WI38 (cell line): ENCODE data around the gene PTBP3.

Experiments
- H3K4me3 ChIP-seq: 2 replicates; pipeline ENCODE4 v1.5.1; 2011; ENCODE audit warnings: low read depth, mild to moderate bottlenecking, control low read depth, low read length
- TF ChIP-seq, protein P1 (sequence below): IDR thresholded peaks from 2 replicates; pipeline ENCODE4 v1.5.1; 2012; ENCODE audit warnings: low read depth, mild to moderate bottlenecking, control low read depth, low read length

Gene PTBP3, protein sequence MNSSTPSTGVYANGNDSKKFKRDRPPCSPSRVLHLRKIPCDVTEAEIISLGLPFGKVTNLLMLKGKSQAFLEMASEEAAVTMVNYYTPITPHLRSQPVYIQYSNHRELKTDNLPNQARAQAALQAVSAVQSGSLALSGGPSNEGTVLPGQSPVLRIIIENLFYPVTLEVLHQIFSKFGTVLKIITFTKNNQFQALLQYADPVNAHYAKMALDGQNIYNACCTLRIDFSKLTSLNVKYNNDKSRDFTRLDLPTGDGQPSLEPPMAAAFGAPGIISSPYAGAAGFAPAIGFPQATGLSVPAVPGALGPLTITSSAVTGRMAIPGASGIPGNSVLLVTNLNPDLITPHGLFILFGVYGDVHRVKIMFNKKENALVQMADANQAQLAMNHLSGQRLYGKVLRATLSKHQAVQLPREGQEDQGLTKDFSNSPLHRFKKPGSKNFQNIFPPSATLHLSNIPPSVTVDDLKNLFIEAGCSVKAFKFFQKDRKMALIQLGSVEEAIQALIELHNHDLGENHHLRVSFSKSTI

DNA sequence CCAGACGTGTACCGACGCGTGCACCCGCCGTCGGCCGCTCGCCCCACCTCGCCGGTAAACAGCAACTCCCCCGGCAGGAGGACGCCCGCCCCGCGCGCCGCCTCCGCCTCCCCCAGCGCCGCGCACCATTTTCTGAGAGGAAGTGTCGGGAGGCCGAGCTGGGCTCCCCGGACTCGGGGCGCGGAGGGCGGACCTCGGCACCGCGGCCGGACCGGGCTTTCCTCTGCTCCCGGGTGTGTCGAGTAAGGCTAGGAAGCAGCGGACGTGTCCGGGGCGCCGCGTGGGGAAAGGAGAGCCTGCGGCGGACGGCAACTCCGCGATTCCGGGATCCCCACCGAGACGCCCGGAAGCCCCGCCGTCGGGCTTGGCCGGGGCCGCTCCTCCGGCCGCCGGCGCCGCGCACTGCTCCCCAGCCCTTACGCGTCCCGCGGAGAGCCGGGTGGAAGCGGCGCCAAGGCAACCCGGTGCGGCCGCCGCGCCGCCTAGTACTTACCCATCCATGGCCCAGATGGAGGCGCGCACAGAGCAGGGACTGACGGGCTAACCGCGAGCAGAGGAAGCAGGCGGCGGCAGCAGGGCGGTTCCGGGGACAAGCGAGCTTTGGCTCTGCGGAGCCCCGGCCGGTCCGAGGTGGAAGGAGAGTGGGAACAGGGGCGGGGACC lies at the start of gene PTBP3:
Gene PTBP3, minus strand, starts transcription at position 643 of the 662 bp plus-strand sequence. CDS start 35,754 bp downstream, outside the sequence.
- TF ChIP-seq, protein P1, sequence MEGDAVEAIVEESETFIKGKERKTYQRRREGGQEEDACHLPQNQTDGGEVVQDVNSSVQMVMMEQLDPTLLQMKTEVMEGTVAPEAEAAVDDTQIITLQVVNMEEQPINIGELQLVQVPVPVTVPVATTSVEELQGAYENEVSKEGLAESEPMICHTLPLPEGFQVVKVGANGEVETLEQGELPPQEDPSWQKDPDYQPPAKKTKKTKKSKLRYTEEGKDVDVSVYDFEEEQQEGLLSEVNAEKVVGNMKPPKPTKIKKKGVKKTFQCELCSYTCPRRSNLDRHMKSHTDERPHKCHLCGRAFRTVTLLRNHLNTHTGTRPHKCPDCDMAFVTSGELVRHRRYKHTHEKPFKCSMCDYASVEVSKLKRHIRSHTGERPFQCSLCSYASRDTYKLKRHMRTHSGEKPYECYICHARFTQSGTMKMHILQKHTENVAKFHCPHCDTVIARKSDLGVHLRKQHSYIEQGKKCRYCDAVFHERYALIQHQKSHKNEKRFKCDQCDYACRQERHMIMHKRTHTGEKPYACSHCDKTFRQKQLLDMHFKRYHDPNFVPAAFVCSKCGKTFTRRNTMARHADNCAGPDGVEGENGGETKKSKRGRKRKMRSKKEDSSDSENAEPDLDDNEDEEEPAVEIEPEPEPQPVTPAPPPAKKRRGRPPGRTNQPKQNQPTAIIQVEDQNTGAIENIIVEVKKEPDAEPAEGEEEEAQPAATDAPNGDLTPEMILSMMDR, result no peak
- peak within 1 kb of the TSS; percentile 88 for H3K4me3 ChIP-seq

DNA sequence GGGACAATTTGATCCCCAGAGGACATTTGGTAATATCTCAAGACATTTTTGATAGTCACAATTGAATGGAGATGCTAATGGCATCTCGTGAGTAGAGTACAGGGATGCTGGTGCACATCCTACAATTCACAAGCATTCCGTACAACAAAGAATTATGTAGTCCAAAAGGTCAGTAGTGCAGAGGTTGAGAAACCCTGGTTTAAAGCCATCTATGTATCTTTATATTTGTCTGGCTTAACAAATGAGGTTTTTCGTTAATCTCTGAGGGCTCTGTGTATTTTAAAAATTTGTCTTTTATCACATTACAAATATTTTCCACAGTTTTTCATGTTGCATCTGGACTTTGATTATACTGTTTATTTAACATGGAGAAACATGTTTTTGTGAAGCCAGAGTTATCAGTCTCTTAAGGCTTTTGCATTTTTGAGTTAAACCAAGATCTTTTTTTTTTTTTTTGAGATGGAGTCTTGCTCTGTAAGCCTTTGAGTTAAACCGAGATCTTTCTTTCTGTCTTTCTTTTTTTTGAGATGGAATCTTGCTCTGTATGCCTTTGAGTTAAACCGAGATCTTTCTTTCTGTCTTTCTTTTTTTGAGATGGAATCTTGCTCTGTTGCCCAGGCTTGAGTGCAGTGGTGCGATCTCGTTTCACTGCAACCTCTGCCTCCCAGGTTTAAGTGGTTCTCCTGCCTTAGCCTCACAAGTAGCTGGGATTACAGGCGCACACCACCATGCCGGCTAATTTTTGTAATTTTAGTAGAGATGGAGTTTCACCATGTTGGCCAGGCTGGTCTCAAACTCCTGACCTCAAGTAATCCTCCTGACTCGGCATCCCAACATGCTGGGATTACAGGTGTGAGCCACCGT lies 49.3 kb upstream of the PTBP3 start:
- no peak overlapping the region for H3K4me3 ChIP-seq
- TF ChIP-seq, protein P1, result no peak

DNA sequence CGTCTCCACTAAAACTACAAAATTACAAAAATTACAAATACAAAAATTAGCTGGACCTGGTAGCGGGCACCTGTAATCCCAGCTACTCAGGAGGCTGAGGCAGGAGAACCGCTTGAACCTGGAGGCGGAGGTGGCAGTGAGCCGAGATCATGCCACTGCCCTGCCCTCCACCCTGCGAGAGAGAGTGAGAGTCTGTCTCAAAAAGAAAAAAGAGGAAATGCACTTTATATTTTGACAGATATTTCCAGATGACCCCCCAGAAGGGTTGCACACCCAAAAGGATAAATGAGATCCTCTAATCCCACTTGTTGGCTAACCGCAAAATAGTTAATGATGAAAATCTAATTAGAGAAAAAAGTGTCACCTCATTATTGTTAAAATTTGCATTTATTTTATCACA lies 48.6 kb upstream of the PTBP3 start:
- TF ChIP-seq, protein P1, result no peak
- H3K4me3 ChIP-seq, result no peak overlapping the region

DNA sequence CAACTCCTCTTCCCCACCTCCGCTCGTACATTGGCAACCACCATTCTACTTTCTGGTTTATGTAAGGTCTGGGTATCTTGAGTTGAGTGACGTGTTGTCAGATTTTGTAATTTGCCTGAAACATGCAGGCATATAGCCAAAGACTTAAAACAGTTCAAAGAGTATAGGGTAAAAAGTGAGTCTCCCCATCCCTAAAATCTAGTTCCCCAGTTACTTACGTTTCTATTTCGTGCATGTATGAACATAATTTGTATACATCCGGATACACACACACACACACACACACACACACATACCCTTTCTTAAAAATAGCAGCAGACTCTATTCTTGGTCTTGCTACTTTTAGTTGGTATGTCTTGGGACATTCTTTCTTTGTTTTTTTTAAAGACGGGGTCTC lies 47.4 kb upstream of the PTBP3 start:
- peak overlapping the region; percentile 88 for H3K4me3 ChIP-seq
- TF ChIP-seq, protein P1, result no peak

DNA sequence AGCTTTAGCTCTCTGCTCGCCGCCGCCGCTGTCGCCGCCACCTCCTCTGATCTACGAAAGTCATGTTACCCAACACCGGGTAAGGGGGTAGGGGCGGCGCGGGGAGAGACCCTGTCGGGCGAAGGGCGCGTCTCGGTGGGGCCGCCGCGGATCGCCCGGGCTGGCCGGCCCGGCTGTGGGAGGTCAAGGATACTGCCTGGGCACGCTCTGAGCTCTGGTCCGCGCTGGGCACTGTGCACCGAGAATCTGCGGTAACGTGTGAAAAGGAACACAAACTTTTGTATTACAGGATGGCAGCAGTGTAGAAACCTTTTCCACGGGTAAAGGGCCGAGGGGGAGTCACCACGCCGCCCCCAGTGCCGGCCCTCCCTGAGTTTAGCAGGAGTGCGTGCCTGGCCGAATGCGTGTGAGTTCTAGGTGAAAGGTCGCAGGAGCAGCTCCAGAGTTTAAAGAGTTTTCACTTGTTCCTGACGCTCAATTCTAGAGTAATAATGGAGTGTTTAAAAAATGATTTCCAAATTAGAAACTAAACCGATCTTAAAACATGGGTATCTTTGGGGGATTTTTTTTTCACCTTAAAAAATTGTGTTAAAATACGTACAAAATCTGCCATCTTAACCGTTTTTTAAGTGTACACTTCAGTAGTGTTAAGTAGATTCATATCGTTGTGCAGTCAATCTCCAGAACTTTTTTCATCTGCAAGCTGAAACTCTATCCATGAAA lies 46.8 kb upstream of the PTBP3 start, which contains the start of gene HSDL2:
Gene HSDL2, plus strand, starts transcription at position 7 of the 723 bp plus-strand sequence. Its CDS starts 56 bp downstream, at position 63.
- H3K4me3 ChIP-seq, result peak within 1 kb of the TSS; percentile 88
- TF ChIP-seq, protein P1, result no peak
